RPMI7951 (cell line): Measurements from ENCODE around the gene GOLGA8T. TPM values are rescaled to one million over a fixed set of nuclear protein-coding genes. Genes with fewer than 3 reads are reported as not detected.
A peak's percentile ranks its signal among the peaks of the same experiment; 100 is the strongest.
"Not testable (repeated sequence)": the region's sequence is repeated elsewhere in the genome, so short reads cannot be mapped to it uniquely, and the experiment has no call there.

Source experiments
- DNase-seq: peaks from one replicate; pipeline ENCODE4 v3.0.0-alpha.2; 2012; ENCODE audit warnings: low read depth
- total RNA-seq: library from RNA; depleted of rRNA; stranded (reverse); fragments of >200 nt; shearing (Covaris generic); gene quantifications from 2 replicates; pipeline ENCODE4 v1.2.3, GENCODE V29; 2014; rRNA removed

GOLGA8T gene
- not detected in 2 replicates for total RNA-seq

DNA sequence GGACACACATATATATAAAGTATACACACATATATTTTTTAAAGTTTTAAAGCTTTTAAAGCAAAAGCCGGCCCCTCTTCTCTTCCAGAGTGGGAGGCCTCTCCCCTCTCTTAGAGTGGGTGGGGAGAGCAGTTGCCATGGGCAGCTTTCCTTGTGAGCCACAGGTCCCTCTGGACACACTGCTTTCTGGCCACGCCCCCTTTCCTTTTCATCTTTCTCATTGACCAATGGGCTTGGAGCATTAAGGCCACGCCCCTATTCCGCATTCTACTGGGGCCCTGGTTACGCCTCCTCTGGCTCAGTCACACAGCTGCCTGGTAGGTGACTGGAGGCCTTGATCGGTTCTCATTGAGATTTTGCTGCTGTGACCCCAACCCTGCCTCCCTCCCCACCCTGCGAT is at the start of gene GOLGA8T:
Gene GOLGA8T (plus strand): TSS at position 301 of the 400 bp plus-strand sequence. CDS start 98 bp downstream, at position 399.
- DNase-seq, result not testable (repeated sequence)

DNA sequence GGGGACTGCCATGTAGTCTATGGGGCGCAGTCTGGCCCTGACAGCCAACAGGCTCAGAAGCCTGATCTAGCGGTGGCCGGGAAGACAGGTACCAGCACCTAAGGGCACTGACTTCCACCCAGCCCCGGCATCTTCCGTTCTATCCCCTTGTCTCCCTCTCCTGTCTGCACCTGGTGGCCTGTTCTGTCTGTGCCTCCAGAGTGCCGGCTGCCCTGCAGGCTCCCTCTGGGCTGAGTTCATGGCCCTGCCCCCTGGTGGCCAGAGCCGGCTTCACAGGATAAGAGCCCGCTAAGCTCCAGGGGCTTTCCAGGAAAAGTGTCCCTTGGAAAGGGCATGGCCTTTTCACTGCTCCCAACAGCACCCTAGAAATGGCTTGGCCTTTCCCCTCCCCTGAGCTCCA is 37.0 kb upstream of the GOLGA8T start:
- not testable (repeated sequence) for DNase-seq

DNA sequence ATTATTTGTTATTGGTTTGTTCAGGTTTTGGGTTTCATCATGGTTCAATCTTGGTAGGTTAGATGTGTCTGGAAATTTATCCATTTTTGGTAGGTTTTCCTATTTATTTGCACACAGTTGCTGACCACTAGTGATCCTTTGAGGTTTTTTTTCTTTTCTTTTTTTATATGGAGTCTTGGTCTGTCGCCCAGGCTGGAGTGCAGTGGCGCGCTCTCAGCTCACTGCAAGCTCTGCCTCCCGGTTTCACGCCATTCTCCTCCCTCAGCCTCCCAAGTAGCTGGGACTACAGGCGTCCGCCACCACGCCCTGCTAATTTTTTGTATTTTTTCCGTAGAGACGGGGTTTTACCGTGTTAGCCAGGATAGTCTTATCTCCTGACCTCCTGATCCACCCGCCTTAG is 32.0 kb upstream of the GOLGA8T start:
- DNase-seq, result not testable (repeated sequence)

- not testable (repeated sequence) for DNase-seq
Measured at GRCh38 chr15:30103941-30104507, 30.8 kb upstream of the GOLGA8T start.

GRCh38 chr15:30110591-30110990 is 24.3 kb upstream of the GOLGA8T start:
- DNase-seq, result not testable (repeated sequence)

GRCh38 chr15:30130066-30130465 is 4.8 kb upstream of the GOLGA8T start:
- peak; percentile 0 for DNase-seq

DNA sequence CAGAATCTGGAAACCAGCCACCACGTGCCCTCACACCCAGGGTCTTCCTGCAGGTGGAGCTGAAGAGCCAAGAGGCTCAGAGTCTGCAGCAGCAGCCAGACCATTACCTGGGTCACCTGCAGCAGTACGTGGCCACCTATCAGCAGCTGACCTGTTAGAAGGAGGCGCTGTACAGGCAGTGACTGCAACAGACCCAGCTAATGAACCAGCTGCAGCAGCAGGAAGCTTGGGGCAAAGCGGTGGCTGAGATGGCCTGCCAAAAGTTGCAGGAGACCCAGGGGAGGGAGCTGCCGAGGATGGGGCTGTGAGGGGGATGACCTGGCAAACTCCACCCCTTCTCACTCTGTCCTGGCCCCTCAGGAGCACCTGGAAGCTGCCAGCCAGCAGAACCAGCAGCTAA is 8.4 kb downstream of the GOLGA8T start:
- DNase-seq, result not testable (repeated sequence)

- DNase-seq, result not testable (repeated sequence)
Measured at GRCh38 chr15:30149891-30150290, 15.0 kb downstream of the GOLGA8T start.

GRCh38 chr15:30162479-30163357 is 27.9 kb downstream of the GOLGA8T start:
- DNase-seq, result not testable (repeated sequence)

DNA sequence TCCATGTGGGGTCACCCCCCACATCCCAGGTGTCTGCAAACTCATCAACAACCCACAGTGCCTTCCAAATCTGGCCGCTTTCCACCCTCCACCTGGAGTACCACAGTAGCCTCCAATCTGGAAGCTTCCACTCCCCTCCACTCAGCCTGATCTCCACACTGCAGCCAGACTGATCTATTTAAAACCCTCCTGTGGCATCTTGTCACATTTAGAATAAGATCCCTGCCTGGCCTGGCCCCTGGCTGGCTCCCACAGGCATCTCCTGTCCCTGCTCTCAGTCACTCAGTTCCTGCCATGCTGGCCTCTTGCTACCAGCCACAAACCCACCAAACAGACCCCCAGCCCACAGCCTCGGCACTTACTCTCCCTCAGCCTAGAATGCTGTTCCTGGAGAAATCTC is 28.9 kb downstream of the GOLGA8T start:
- not testable (repeated sequence) for DNase-seq

GRCh38 chr15:30164257-30164656 is 29.4 kb downstream of the GOLGA8T start:
- DNase-seq, result not testable (repeated sequence)

GRCh38 chr15:30167403-30167802 is 32.6 kb downstream of the GOLGA8T start:
- DNase-seq, result not testable (repeated sequence)

DNA sequence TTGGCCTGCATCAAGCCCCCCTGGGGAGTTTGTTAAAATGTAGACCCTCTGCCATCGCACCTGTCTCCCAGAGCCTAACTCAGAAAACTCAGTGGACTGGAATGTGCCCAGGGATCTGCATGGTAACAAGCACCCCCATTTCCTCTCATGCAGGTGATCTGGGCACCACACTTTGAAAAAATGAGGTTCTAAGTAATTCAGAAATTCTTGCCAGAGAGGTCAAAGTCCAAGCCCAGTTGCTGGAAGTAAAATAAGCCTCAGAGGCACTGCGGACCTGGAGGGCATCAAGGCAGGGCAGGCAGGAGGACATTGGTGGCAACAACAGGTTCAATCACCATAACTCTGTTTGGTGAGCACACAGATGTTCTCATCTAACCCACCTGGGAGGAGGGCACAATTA is 33.0 kb downstream of the GOLGA8T start:
- DNase-seq, result not testable (repeated sequence)

GRCh38 chr15:30171452-30171851 is 36.6 kb downstream of the GOLGA8T start:
- DNase-seq, result not testable (repeated sequence)

DNA sequence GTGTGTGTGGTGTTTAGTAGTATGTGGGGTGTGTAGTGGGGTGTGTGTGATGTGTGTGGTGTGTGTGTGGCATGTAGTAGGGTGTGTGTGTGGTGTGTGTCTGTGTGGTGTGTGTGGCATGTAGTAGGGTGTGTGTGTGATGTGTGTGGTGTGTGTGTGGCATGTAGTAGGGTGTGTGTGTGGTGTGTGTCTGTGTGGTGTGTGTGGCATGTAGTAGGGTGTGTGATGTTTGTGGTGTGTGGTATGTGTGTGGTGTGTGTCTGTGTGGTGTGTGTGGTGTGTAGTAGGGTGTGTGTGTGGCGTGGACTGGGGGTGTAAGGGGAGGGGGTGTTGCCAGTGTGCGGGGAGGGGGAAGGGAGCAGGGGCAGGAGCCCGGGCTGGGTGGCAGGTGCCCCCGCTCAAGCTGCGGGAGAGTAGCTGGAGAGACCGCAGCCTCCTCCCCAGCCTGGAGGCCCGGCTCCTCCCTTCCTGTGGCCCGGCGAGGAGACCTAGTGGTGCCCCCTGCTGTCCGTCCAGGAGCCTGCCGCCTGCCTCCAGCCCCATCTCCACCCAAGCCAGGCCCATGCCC is 38.3 kb downstream of the GOLGA8T start:
- DNase-seq, result peak; percentile 14

DNA sequence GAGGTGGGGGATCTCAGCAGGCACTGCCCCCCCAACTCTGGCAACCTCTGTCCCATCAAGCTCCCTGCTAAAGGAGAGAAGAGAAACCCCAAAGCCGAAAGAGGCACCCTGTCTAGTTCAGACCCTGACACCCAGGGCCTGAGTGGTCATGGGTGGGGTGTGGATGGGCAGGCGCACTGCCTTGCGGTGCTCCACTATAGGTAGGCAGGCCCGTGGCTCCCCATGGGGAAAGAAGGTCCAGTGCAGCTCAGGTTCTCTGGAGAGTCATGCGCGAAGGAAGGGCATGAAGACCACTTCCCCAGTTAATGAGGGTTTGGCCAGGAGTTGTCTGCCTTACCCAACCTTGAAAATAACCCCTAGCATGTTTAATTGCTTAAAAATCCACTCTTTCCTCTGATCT is 40.4 kb downstream of the GOLGA8T start:
- DNase-seq, result not testable (repeated sequence)

GRCh38 chr15:30176613-30177012 is 41.8 kb downstream of the GOLGA8T start:
- not testable (repeated sequence) for DNase-seq

DNA sequence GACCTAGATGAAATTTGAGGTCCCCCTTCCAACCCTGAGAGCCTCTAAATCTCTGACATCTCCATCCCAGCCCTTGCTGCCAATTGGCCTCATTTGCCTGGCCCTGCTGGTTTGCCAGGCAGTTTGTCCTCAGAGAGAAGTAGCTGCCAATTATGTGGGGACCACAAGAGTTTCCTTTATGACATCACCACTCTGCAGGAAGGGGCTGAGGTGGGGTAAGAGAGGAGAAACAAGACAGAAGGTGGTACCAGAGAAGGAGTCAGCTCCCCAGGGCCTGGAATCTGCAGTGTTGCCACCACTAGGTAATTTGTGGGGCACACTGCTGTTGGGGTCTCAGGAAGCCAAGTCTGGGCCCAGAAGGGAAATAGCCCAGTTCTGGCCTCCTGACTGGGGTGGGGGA is 45.0 kb downstream of the GOLGA8T start:
- DNase-seq, result not testable (repeated sequence)

DNA sequence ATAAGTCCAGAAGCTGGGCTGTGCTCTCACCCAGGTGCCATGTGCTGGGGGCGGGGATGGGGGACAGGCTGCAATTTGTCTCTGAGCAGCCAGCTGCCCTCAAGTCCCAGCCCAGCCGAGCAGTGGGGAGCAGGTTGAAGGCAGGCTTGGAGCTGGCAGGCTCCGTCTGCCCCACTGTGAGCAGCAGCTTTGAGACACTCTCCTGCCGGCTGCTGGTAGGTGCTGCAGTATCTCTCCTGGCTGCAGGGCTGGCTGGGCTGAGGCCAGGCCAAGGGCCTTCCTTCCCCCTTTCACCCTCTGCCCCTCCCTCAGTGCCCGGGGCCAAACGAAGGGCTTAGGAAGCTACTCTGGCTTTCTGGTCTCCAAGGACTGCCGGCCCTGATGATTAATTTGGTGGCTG is 50.6 kb downstream of the GOLGA8T start:
- DNase-seq, result not testable (repeated sequence)

GRCh38 chr15:30187429-30187828 is 52.6 kb downstream of the GOLGA8T start:
- not testable (repeated sequence) for DNase-seq

DNA sequence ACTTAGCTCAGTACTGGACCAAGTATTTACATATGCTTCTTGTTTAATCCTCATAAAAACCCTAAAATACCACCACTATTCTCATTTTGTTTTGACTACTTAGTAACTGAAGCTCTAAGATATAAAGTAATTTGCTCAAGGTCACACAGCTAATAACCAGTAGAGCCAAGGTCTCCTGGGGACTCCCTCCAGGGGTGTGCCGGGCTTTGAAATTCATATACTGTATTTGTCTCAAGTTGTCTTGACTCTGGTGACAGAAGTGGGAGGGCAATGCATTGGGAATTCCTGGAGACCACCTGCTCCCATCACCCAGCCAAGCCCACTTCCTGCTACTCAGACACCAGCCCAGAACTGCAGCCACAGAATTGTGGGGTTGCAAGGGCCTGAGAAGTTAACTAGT is 54.9 kb downstream of the GOLGA8T start:
- DNase-seq, result not testable (repeated sequence)

DNA sequence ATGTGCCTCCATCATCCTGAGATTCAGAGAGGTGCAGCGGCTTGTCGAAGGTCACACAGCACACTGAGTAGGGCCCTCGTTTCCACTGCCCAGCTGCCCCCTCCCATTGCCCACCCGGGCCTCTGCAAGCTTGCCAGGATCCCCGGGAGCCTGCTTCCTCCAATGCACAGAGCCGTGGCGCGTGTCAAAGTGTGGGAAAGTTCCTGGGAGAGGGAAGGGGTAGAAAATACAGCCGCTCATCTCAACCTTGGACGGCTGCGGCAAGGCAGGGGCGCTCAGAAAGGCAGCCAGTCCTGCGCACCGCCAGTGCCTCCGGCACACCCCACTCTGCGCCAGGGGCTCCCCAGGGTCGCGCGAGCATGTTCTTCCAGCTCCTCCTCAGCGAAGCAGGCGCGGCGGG is 56.3 kb downstream of the GOLGA8T start:
- not testable (repeated sequence) for DNase-seq
